H9 (cell line): ENCODE results near the gene ELAC2. TPM values are rescaled to one million over a fixed set of nuclear protein-coding genes. Genes with fewer than 3 reads are reported as not detected.

Experiments
- DNase-seq: peaks from one replicate; pipeline ENCODE4 v3.0.0-alpha.2; 2017
- H2AFZ ChIP-seq: one replicate; pipeline ENCODE4 v1.6.1; 2013; ENCODE audit warnings: mild to moderate bottlenecking, low read length, control low read depth, moderate library complexity
- H2AK5ac ChIP-seq: 2 replicates; pipeline ENCODE4 v1.6.1; 2013; ENCODE audit warnings: low read length, control low read depth, mixed read lengths; ENCODE audit not compliant: insufficient read length
- H2BK120ac ChIP-seq: one replicate; pipeline ENCODE4 v1.6.1; 2013; ENCODE audit warnings: low read depth, mild to moderate bottlenecking, low read length, control low read depth, inconsistent platforms; ENCODE audit not compliant: poor library complexity, severe bottlenecking
- H2BK12ac ChIP-seq: 2 replicates; pipeline ENCODE4 v1.6.1; 2013; ENCODE audit warnings: low read length, control low read depth, mixed read lengths, low read depth; ENCODE audit not compliant: insufficient read length
- H2BK15ac ChIP-seq: 2 replicates; pipeline ENCODE4 v1.6.1; 2013; ENCODE audit warnings: low read depth, low read length, control low read depth
- H2BK20ac ChIP-seq: one replicate; pipeline ENCODE4 v1.6.1; 2013; ENCODE audit warnings: low read depth, mild to moderate bottlenecking, low read length, control low read depth, inconsistent platforms; ENCODE audit not compliant: poor library complexity, severe bottlenecking
- H2BK5ac ChIP-seq: 2 replicates; pipeline ENCODE4 v1.6.1; 2013; ENCODE audit warnings: low read length, control low read depth, mixed read lengths; ENCODE audit not compliant: insufficient read length
- H3K14ac ChIP-seq: 2 replicates; pipeline ENCODE4 v1.6.1; 2013; ENCODE audit warnings: low read length, control low read depth; ENCODE audit not compliant: insufficient read depth
- H3K18ac ChIP-seq: 2 replicates; pipeline ENCODE4 v1.6.1; 2013; ENCODE audit warnings: low read depth, mild to moderate bottlenecking, mixed read lengths, low read length, control low read depth; ENCODE audit not compliant: insufficient read length
- H3K23ac ChIP-seq: 2 replicates; pipeline ENCODE4 v1.6.1; 2013; ENCODE audit warnings: low read length, control low read depth, mixed read lengths, low read depth; ENCODE audit not compliant: insufficient read length
- H3K23me2 ChIP-seq: 2 replicates; pipeline ENCODE4 v1.6.1; 2013; ENCODE audit warnings: low read depth, mild to moderate bottlenecking, mixed read lengths, low read length, control low read depth; ENCODE audit not compliant: insufficient read length, poor library complexity, severe bottlenecking
- H3K27ac ChIP-seq: 2 replicates; pipeline ENCODE4 v1.5.1; 2013; ENCODE audit warnings: low read length, control low read depth, mixed read lengths, low read depth; ENCODE audit not compliant: insufficient read length
- H3K27me3 ChIP-seq: 2 replicates; pipeline ENCODE4 v1.6.1; 2013; ENCODE audit warnings: low read length, control low read depth, inconsistent platforms; ENCODE audit not compliant: insufficient read depth
- H3K4ac ChIP-seq: 2 replicates; pipeline ENCODE4 v1.6.1; 2013; ENCODE audit warnings: low read depth, mild to moderate bottlenecking, control low read depth, inconsistent platforms, low read length, moderate library complexity
- H3K4me1 ChIP-seq: 2 replicates; pipeline ENCODE4 v1.6.1; 2013; ENCODE audit warnings: low read length, control low read depth, inconsistent platforms; ENCODE audit not compliant: insufficient read depth
- H3K4me2 ChIP-seq: 2 replicates; pipeline ENCODE4 v1.6.1; 2013; ENCODE audit warnings: low read length, control low read depth, mixed read lengths; ENCODE audit not compliant: insufficient read length, insufficient read depth
- H3K56ac ChIP-seq: 2 replicates; pipeline ENCODE4 v1.6.1; 2013; ENCODE audit warnings: low read depth, mild to moderate bottlenecking, mixed read lengths, low read length, control low read depth; ENCODE audit not compliant: insufficient read length
- H3K79me1 ChIP-seq: 2 replicates; pipeline ENCODE4 v1.6.1; 2013; ENCODE audit warnings: low read depth, mild to moderate bottlenecking, moderate library complexity, low read length, control low read depth, inconsistent platforms; ENCODE audit not compliant: insufficient read depth, poor library complexity, severe bottlenecking
- H3K79me2 ChIP-seq: 2 replicates; pipeline ENCODE4 v1.6.1; 2013; ENCODE audit warnings: low read length, control low read depth, inconsistent platforms; ENCODE audit not compliant: insufficient read depth
- H3K9ac ChIP-seq: 2 replicates; pipeline ENCODE4 v1.6.1; 2013; ENCODE audit warnings: low read length, control low read depth, mixed read lengths; ENCODE audit not compliant: insufficient read length; ENCODE audit errors: extremely low read depth
- H3K9me3 ChIP-seq: one replicate; pipeline ENCODE4 v1.6.1; 2013; ENCODE audit warnings: low read depth, low read length, inconsistent platforms; ENCODE audit not compliant: control insufficient read depth
- H3T11ph ChIP-seq: one replicate; pipeline ENCODE4 v1.6.1; 2013; ENCODE audit warnings: mild to moderate bottlenecking, low read length, control low read depth, inconsistent platforms
- H4K20me1 ChIP-seq: one replicate; pipeline ENCODE4 v1.6.1; 2013; ENCODE audit not compliant: control insufficient read depth, insufficient read length, insufficient read depth
- H4K5ac ChIP-seq: 2 replicates; pipeline ENCODE4 v1.6.1; 2013; ENCODE audit warnings: low read depth, mild to moderate bottlenecking, mixed read lengths, low read length, control low read depth; ENCODE audit not compliant: insufficient read length
- H4K8ac ChIP-seq: replicated peaks from 2 replicates; pipeline ENCODE4 v1.6.1; 2013; ENCODE audit warnings: low read length, control low read depth, mixed read lengths, low read depth; ENCODE audit not compliant: insufficient read length
- H4K91ac ChIP-seq: 2 replicates; pipeline ENCODE4 v1.6.1; 2013; ENCODE audit warnings: low read depth, mild to moderate bottlenecking, moderate library complexity, mixed read lengths, low read length, control low read depth; ENCODE audit not compliant: insufficient read length
- H3K27ac Mint-ChIP-seq, 3 experiments: 2 replicates in 2 of 3; 3 replicates in 1 of 3; pipeline ENCODE4 v1.8.0; 2020 to 2021; ENCODE audit warnings: mixed read lengths in 3 of 3, mild to moderate bottlenecking in 1 of 3, moderate library complexity in 1 of 3
- H3K27me3 Mint-ChIP-seq: 2 replicates; pipeline ENCODE4 v1.8.0; 2021; ENCODE audit warnings: low read depth, mild to moderate bottlenecking, moderate library complexity, mixed read lengths
- H3K36me3 Mint-ChIP-seq, 3 experiments: 2 replicates in 2 of 3; 3 replicates in 1 of 3; pipeline ENCODE4 v1.8.0; 2020 to 2021; ENCODE audit warnings: low read depth in 3 of 3, mixed read lengths in 3 of 3; ENCODE audit not compliant: insufficient read depth in 1 of 3
- H3K4me1 Mint-ChIP-seq, 2 experiments: 2 replicates each; pipeline ENCODE4 v1.8.0; 2020; ENCODE audit warnings: mixed read lengths in 2 of 2
- H3K4me3 Mint-ChIP-seq, 2 experiments: 2 replicates in 1 of 2; 3 replicates in 1 of 2; pipeline ENCODE4 v1.8.0; 2020 to 2021; ENCODE audit warnings: mild to moderate bottlenecking in 2 of 2, mixed read lengths in 2 of 2, moderate library complexity in 1 of 2
- H3K9me3 Mint-ChIP-seq, 2 experiments: 2 replicates in 1 of 2; 3 replicates in 1 of 2; pipeline ENCODE4 v1.8.0; 2020; ENCODE audit warnings: mild to moderate bottlenecking in 2 of 2, mixed read lengths in 2 of 2, moderate library complexity in 1 of 2
- WGBS: extraction: QIAGEN DNeasy Blood & Tissue Kit; methylation state at CpG from one replicate; pipeline ENCODE4 v1.1.7; 2013; ENCODE audit warnings: missing lambda C conversion rate, low lambda C conversion rate, mixed read lengths; ENCODE audit not compliant: insufficient read length; ENCODE audit errors: extremely low coverage; 5-methylcytosine and 5-hydroxymethylcytosine counted together
- total RNA-seq: library from RNA; stranded (reverse); gene quantifications from 2 replicates; pipeline ENCODE4 v1.2.1, GENCODE V29; 2021
- TF ChIP-seq, protein P1 (sequence below): fragments of 200-600 bp; sonication (generic); conservative IDR thresholded peaks from 3 replicates; pipeline ENCODE4 v1.8.0; 2021; ENCODE audit warnings: antibody characterized with exemption, mild to moderate bottlenecking

ELAC2 gene
- total RNA-seq, 1 experiment from 2014 or later: 90.7 TPM

DNA sequence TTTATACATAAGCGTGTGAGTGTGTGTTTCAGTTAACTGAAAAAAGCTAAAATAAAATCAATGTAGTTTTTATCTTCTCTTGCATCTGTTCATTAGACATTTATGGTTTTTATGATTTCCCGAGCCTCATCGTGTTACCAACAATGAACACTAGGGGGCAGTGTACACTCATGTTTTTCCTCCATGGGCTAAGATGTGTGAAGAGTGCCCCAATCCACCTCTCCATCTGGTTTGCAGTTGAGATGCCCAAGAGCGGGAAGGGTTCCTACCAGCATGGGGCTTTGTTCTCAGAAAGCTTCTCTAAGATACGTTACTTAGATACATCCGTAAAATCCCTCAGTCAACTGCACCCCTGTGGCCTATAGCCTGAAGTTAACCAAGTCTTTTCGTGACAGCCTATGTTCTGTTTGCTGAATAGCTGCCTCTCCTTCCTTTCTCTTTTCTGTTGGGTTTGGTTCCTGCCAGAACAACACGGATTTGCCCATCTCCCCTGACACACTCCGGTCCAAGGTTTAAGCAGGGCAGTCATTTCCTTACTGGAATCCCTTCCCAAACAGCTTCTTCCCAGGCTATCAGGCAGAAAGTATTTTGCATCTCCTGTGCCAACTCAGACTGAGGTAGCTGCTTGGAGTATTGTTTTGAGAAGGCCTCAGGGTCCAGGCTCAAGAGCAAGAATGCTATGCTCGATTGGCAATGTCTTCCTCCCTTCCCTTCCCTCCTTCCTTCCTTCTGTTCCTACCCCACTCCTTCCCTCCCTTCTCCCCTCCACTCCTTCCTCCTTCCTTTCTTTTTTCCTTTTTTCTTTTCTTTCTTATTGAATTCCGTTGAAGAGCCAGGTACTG is 12.9 kb upstream of the ELAC2 start:
- Histone ChIP-seq H2AK5ac (no peak overlapping the region), H3K23me2 (no peaks in the 10 kb centered on the region), H3K4me1 (no peaks in the 10 kb centered on the region), H3K27me3 (no peaks in the 10 kb centered on the region), H4K5ac (no peak overlapping the region), H3K4me2 (no peak overlapping the region), H4K91ac (no peak overlapping the region), H3K4ac (no peak overlapping the region), H4K8ac (no peak overlapping the region), H2BK120ac (no peak overlapping the region), H3K79me2 (no peaks in the 10 kb centered on the region), H2BK15ac (no peak overlapping the region), H3K23ac (no peak overlapping the region), H2AFZ (no peak overlapping the region), H2BK20ac (no peak overlapping the region), H3K27ac (no peak overlapping the region), H3K14ac (no peak overlapping the region), H3K9me3 (peaks cover 3% of the 10 kb centered on the region), H3K56ac (no peak overlapping the region), H4K20me1 (no peaks in the 10 kb centered on the region), H2BK5ac (no peak overlapping the region), H3K79me1 (no peaks in the 10 kb centered on the region), H3K9ac (no peak overlapping the region), H3T11ph (no peak overlapping the region), H2BK12ac (no peak overlapping the region), H3K18ac (no peak overlapping the region)
- Mint-ChIP-seq H3K27ac (no peak overlapping the region), H3K4me1 (peaks cover 12 to 14% of the 10 kb centered on the region in 2 experiments; a peak in 3 of 4 replicates), H3K27me3 (no peaks in the 10 kb centered on the region), H3K9me3 (peaks cover 2 to 5% of the 10 kb centered on the region in 2 experiments; a peak in 3 of 5 replicates), H3K36me3 (no peaks in the 10 kb centered on the region), H3K4me3 (no peak overlapping the region)
- DNase-seq: peak; percentile 64
- no CpG with 5 or more reads among the region's 11 CpGs for WGBS
- TF ChIP-seq, protein P1, sequence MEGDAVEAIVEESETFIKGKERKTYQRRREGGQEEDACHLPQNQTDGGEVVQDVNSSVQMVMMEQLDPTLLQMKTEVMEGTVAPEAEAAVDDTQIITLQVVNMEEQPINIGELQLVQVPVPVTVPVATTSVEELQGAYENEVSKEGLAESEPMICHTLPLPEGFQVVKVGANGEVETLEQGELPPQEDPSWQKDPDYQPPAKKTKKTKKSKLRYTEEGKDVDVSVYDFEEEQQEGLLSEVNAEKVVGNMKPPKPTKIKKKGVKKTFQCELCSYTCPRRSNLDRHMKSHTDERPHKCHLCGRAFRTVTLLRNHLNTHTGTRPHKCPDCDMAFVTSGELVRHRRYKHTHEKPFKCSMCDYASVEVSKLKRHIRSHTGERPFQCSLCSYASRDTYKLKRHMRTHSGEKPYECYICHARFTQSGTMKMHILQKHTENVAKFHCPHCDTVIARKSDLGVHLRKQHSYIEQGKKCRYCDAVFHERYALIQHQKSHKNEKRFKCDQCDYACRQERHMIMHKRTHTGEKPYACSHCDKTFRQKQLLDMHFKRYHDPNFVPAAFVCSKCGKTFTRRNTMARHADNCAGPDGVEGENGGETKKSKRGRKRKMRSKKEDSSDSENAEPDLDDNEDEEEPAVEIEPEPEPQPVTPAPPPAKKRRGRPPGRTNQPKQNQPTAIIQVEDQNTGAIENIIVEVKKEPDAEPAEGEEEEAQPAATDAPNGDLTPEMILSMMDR: peak; percentile 88
